Measurements from ENCODE around the gene RPUSD1.
"Not testable (repeated sequence)": the region's sequence is repeated elsewhere in the genome, so short reads cannot be mapped to it uniquely, and the experiment has no call there.

GRCh38 chr16:836822-837221 is 48.6 kb upstream of the RPUSD1 start:
- TF ChIP-seq EZH2 (IDR thresholded peaks at IDR 0.05; ENCODE audit: borderline replicate concordance, low read depth, low read length, severe bottlenecking); CTCF (IDR thresholded peaks at IDR 0.05; ENCODE audit: extremely low read depth in 1 of 2, insufficient read depth in 1 of 2, low read depth in 1 of 2, low read length in 2 of 2): not testable (repeated sequence)
